Tibial artery (tissue), 4 donors: ENCODE measurements around the gene SRBD1.

Source experiments
- DNase-seq, 2 donors: peaks; one replicate each; pipeline ENCODE4 v3.0.0-alpha.2; 2019
- H3K27ac ChIP-seq, 2 donors: fragments of 200-600 bp; sonication (generic) in 1 of 2; 1 replicate in 1 of 2; 2 replicates in 1 of 2; pipeline ENCODE4 v1.5.1; 2018 to 2019; ENCODE audit warnings: mild to moderate bottlenecking in 1 of 2
- H3K27me3 ChIP-seq, 2 donors: fragments of 200-600 bp; sonication (generic) in 1 of 2; one replicate each; pipeline versions ENCODE4 v1.5.1 to v1.6.0; 2016 to 2019
- H3K36me3 ChIP-seq, 3 donors: fragments of 200-600 bp; sonication (generic) in 2 of 3; one replicate each; pipeline ENCODE4 v1.5.1; 2016 to 2019; ENCODE audit warnings: mild to moderate bottlenecking in 2 of 3
- H3K4me1 ChIP-seq, 4 donors: fragments of 200-600 bp; sonication (generic) in 2 of 4; 1 replicate in 3 of 4; 2 replicates in 1 of 4; pipeline ENCODE4 v1.5.1; 2016 to 2019
- H3K4me3 ChIP-seq, 2 donors: fragments of 200-600 bp; sonication (generic) in 1 of 2; 1 replicate in 1 of 2; 2 replicates in 1 of 2; pipeline ENCODE4 v1.5.1; 2018 to 2019; ENCODE audit warnings: mild to moderate bottlenecking in 2 of 2
- H3K9me3 ChIP-seq, 3 donors: fragments of 200-600 bp; sonication (generic) in 1 of 3; one replicate each; pipeline ENCODE4 v1.5.1; 2016 to 2019
- CTCF ChIP-seq, 2 experiments: fragments of 200-600 bp in 1 of 2; fragments of 450-650 bp in 1 of 2; IDR thresholded peaks; one replicate each; pipeline ENCODE4 v1.5.1; 2017 to 2019; ENCODE audit warnings: antibody characterized with exemption in 2 of 2, mild to moderate bottlenecking in 1 of 2, moderate library complexity in 1 of 2
- intact Hi-C: fragments of 100-400 bp; cut with DNase I; formaldehyde crosslinking; loops from one replicate; pipeline ENCODE4 v1.15.0; 2023; ENCODE audit warnings: low total_unique reads

Gene SRBD1

DNA sequence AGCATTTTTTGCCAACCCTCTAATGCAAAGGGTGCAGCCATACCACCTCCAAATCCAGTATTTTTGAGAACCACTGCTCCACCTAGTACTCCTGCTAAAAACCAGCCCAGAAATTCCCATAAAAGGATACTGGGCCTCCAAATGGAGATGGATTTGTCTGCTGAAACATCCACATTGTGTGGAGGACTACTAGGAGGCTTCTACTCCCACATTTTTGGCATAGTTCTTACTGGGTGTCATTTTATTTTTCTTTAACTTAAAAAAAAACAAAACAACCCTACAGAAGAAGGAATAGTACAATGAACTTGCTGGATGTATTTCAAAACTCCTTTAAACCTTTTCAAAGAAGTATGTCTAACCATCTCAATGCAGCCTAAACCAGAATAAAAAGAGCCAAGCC, 219.2 kb downstream of the SRBD1 start:
- no peak overlapping the region for H3K4me3 ChIP-seq
- no peak for DNase-seq
- no peaks in the 10 kb centered on the region for H3K4me1 ChIP-seq
- H3K27me3 ChIP-seq, result no peaks in the 10 kb centered on the region
- peaks cover 4 to 15% (median 5%) of the 10 kb centered on the region in 3 donors for H3K36me3 ChIP-seq
- no peak for TF ChIP-seq CTCF (IDR thresholded peaks at IDR 0.05)
- intact Hi-C loops, result no loop called here
- H3K27ac ChIP-seq, result no peak overlapping the region
- no peaks in the 10 kb centered on the region for H3K9me3 ChIP-seq

DNA sequence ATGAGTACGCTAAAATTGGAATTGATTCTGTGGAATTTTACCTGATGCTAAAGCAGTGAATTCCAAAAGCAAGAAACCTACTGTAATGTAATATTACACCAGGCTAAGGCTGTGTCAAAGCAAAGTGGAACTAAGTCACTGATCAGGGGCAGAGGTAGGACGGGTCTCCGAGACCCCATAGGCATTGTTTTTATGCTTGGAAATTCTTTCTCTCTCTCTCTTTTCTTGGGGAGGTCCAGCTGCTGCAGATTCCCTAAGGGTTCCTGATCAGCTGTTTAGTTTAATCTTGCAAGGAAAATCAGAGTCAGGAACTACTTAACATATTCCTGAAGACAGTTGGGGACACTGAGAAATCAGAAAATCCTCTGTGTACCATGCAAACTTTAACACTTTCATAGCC, 220.2 kb downstream of the SRBD1 start:
- intact Hi-C loops, result no loop called here
- no peaks in the 10 kb centered on the region for H3K4me1 ChIP-seq
- no peak for TF ChIP-seq CTCF (IDR thresholded peaks at IDR 0.05)
- no peak for DNase-seq
- H3K27ac ChIP-seq, result no peak overlapping the region
- H3K27me3 ChIP-seq, result no peaks in the 10 kb centered on the region
- H3K4me3 ChIP-seq, result no peak overlapping the region
- H3K9me3 ChIP-seq, result no peaks in the 10 kb centered on the region
- H3K36me3 ChIP-seq, result peaks cover 4 to 15% (median 5%) of the 10 kb centered on the region in 3 donors

- Histone ChIP-seq H3K36me3 (peaks cover 4 to 15% (median 5%) of the 10 kb centered on the region in 3 donors), H3K9me3 (no peaks in the 10 kb centered on the region), H3K27me3 (no peaks in the 10 kb centered on the region), H3K4me1 (no peaks in the 10 kb centered on the region), H3K4me3 (no peak overlapping the region), H3K27ac (no peak overlapping the region)
- intact Hi-C loops, result no loop called here
- no peak for DNase-seq
- no peak for TF ChIP-seq CTCF (IDR thresholded peaks at IDR 0.05)
These were observed 220.6 kb downstream of the SRBD1 start for GRCh38 chr2:45390441-45390840.

- Histone ChIP-seq H3K27me3 (no peaks in the 10 kb centered on the region), H3K9me3 (no peaks in the 10 kb centered on the region), H3K36me3 (peaks cover 4 to 15% (median 5%) of the 10 kb centered on the region in 3 donors), H3K4me3 (no peak overlapping the region), H3K27ac (no peak overlapping the region), H3K4me1 (no peaks in the 10 kb centered on the region)
- intact Hi-C loops, result no loop called here
- DNase-seq, result no peak
- TF ChIP-seq CTCF (IDR thresholded peaks at IDR 0.05), result no peak
These were observed 222.4 kb downstream of the SRBD1 start for GRCh38 chr2:45388541-45389100.

DNA sequence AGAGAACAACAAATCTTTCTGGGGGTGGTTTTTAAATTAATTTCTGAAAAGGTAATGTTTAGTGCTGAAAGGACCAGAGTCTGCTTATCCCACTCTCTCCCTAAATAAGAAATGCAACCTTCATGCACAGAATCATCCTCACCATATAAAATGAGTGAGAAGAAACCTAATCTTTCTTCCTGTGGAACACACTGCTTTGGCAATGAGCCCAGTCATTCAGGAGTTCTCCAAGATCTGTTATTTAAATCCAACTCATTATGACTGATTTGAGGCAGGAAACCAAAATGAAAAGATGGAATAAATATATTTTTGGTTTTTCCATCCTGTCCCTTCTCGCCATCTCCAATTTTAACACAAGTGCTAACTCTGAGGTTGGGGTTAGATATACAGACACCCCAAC, 228.3 kb downstream of the SRBD1 start:
- intact Hi-C loops, result no loop called here
- H3K4me3 ChIP-seq, result no peak overlapping the region
- no peaks in the 10 kb centered on the region for H3K27me3 ChIP-seq
- H3K9me3 ChIP-seq, result no peaks in the 10 kb centered on the region
- peaks cover 0 to 15% (median 7%) of the 10 kb centered on the region in 4 donors for H3K4me1 ChIP-seq
- H3K36me3 ChIP-seq, result no peaks in the 10 kb centered on the region
- DNase-seq, result no peak
- TF ChIP-seq CTCF (IDR thresholded peaks at IDR 0.05), result no peak
- no peak overlapping the region for H3K27ac ChIP-seq
